Raji (cell line): Measurements from ENCODE around the gene MAGI2.

ENCODE experiments used
- POLR2A ChIP-seq: IDR thresholded peaks from 2 replicates; pipeline ENCODE4 v1.6.1; 2011; ENCODE audit warnings: low read depth, low read length, control low read depth; ENCODE audit not compliant: insufficient read depth

Gene MAGI2

GRCh38 chr7:78863281-78863680 is 590.2 kb downstream of the MAGI2 start:
- no peak for TF ChIP-seq POLR2A

- no peak for TF ChIP-seq POLR2A
These were observed 591.0 kb downstream of the MAGI2 start for GRCh38 chr7:78862411-78862900.

GRCh38 chr7:78852951-78853350 is 600.5 kb downstream of the MAGI2 start:
- no peak for TF ChIP-seq POLR2A

GRCh38 chr7:78850093-78850740 is 603.2 kb downstream of the MAGI2 start:
- TF ChIP-seq POLR2A, result no peak

- TF ChIP-seq POLR2A, result no peak
These were observed 608.3 kb downstream of the MAGI2 start for GRCh38 chr7:78845155-78845554.

- no peak for TF ChIP-seq POLR2A
These were observed 611.4 kb downstream of the MAGI2 start for GRCh38 chr7:78842068-78842467.

GRCh38 chr7:78835897-78836296 is 617.6 kb downstream of the MAGI2 start:
- TF ChIP-seq POLR2A, result no peak

GRCh38 chr7:78828317-78828716 is 625.1 kb downstream of the MAGI2 start:
- TF ChIP-seq POLR2A, result no peak

- no peak for TF ChIP-seq POLR2A
These were observed 649.9 kb downstream of the MAGI2 start for GRCh38 chr7:78803501-78804127.

- TF ChIP-seq POLR2A, result no peak
These were observed 659.4 kb downstream of the MAGI2 start for GRCh38 chr7:78794101-78794500.

- no peak for TF ChIP-seq POLR2A
These were observed 660.8 kb downstream of the MAGI2 start for GRCh38 chr7:78792624-78793023.

- no peak for TF ChIP-seq POLR2A
These were observed 661.5 kb downstream of the MAGI2 start for GRCh38 chr7:78792006-78792405.

- TF ChIP-seq POLR2A, result no peak
These were observed 665.0 kb downstream of the MAGI2 start for GRCh38 chr7:78788464-78788863.

- no peak for TF ChIP-seq POLR2A
These were observed 665.6 kb downstream of the MAGI2 start for GRCh38 chr7:78787854-78788253.

GRCh38 chr7:78786055-78786454 is 667.4 kb downstream of the MAGI2 start:
- no peak for TF ChIP-seq POLR2A

GRCh38 chr7:78783179-78783962 is 670.1 kb downstream of the MAGI2 start:
- no peak for TF ChIP-seq POLR2A
